K562 (cell line): Measurements from ENCODE around the gene APBB2. TPM values are rescaled to one million over a fixed set of nuclear protein-coding genes. Genes with fewer than 3 reads are reported as not detected.

Source experiments
- ATAC-seq: fragments of 200-7000 bp; cut with Tn5 transposase; 3 replicates; pipeline ENCODE4 v1.9.1; 2020; ENCODE audit warnings: moderate library complexity
- BruUV-seq: library from RNA; stranded (reverse); fragments of 400-500 nt; replicated peaks from 2 replicates; lab custom pipeline; 2021; lab: Mats Ljungman, UMichigan
- CTCF ChIA-PET: fragments of 300-600 bp; formaldehyde crosslinking; extraction: SDS; loops from one replicate; lab custom pipeline; 2021; ENCODE audit warnings: low intra/inter-chr PET ratio; lab: Yijun Ruan, JAX
- POLR2A ChIA-PET: fragments of 300-600, 350-650 bp; sonication (Branson Sonifier 250); formaldehyde crosslinking; extraction: SDS; loops from one replicate; lab custom pipeline; 2021; ENCODE audit warnings: antibody characterized with exemption, inconsistent platforms; lab: Yijun Ruan, JAX
- DNase-seq, 4 experiments: peaks; one replicate each; pipeline versions ENCODE4 v3.0.0 to v3.0.0-alpha.2; 2011 to 2018; ENCODE audit warnings: low spot score in 3 of 4, mixed read lengths in 3 of 4; ENCODE audit errors: extremely low read depth in 1 of 4
- FAIRE-seq: peaks from 2 replicates; lab custom pipeline; 2011; peaks lifted over from hg19 to GRCh38; lab: Jason Lieb, UNC
- H2AFZ ChIP-seq: 2 replicates; pipeline ENCODE4 v1.6.0; 2011; ENCODE audit warnings: low read depth, low read length, control low read depth, inconsistent platforms
- H3K27ac ChIP-seq: fragments of 200-600 bp; 3 replicates; pipeline ENCODE4 v1.8.0; 2011; ENCODE audit warnings: low read depth, mild to moderate bottlenecking, control low read depth, inconsistent platforms, low read length, moderate library complexity, mixed read lengths; ENCODE audit errors: extremely low read depth
- H3K27me3 ChIP-seq, 2 experiments: fragments of 300-600 bp in 1 of 2; 2 replicates in 1 of 2; 3 replicates in 1 of 2; pipeline versions ENCODE4 v1.6.0 to v1.8.0; 2011; ENCODE audit warnings: inconsistent platforms in 2 of 2, low read length in 2 of 2, mild to moderate bottlenecking in 1 of 2, mixed read lengths in 1 of 2, moderate library complexity in 1 of 2; ENCODE audit not compliant: control insufficient read depth in 2 of 2, insufficient read depth in 2 of 2
- H3K36me3 ChIP-seq: fragments of 300-600 bp; 3 replicates; pipeline ENCODE4 v1.8.0; 2011; ENCODE audit warnings: mild to moderate bottlenecking, low read length, inconsistent platforms; ENCODE audit not compliant: control insufficient read depth, insufficient read depth
- H3K4me1 ChIP-seq, 2 experiments: fragments of 200-600 bp in 1 of 2; replicated peaks in 1 of 2; 2 replicates in 1 of 2; 3 replicates in 1 of 2; pipeline versions ENCODE4 v1.5.1 to v1.8.0; 2011; ENCODE audit warnings: inconsistent platforms in 2 of 2, low read length in 2 of 2, mild to moderate bottlenecking in 1 of 2, mixed read lengths in 1 of 2, moderate library complexity in 1 of 2; ENCODE audit not compliant: control insufficient read depth in 2 of 2, insufficient read depth in 2 of 2
- H3K4me2 ChIP-seq: 2 replicates; pipeline ENCODE4 v1.6.1; 2011; ENCODE audit warnings: low read length, control low read depth, inconsistent platforms, mixed read lengths; ENCODE audit not compliant: insufficient read depth
- H3K4me3 ChIP-seq: fragments of 200-600 bp; sonication (generic), shearing (Covaris generic); 2 replicates; pipeline ENCODE4 v1.5.1; 2016; ENCODE audit warnings: control low read depth, inconsistent platforms
- H3K79me2 ChIP-seq: fragments of 200-600 bp; 3 replicates; pipeline ENCODE4 v1.8.0; 2011; ENCODE audit warnings: low read length, inconsistent platforms; ENCODE audit not compliant: control insufficient read depth, insufficient read depth
- H3K9ac ChIP-seq, 2 experiments: 2 replicates each; pipeline versions ENCODE4 v1.6.0 to v1.6.1; 2011; ENCODE audit warnings: low read depth in 2 of 2, low read length in 2 of 2, control low read depth in 1 of 2, inconsistent platforms in 1 of 2, mild to moderate bottlenecking in 1 of 2, mixed read lengths in 1 of 2; ENCODE audit not compliant: insufficient read depth in 1 of 2
- H3K9me1 ChIP-seq: one replicate; pipeline ENCODE4 v1.6.0; 2011; ENCODE audit warnings: inconsistent platforms, mild to moderate bottlenecking, low read length, moderate library complexity; ENCODE audit not compliant: control insufficient read depth, insufficient read depth
- H3K9me3 ChIP-seq: replicated peaks from 2 replicates; pipeline ENCODE4 v1.5.1; 2011; ENCODE audit warnings: low read depth, low read length, inconsistent platforms; ENCODE audit not compliant: control insufficient read depth, insufficient read depth
- H4K20me1 ChIP-seq: replicated peaks from 2 replicates; pipeline ENCODE4 v1.6.1; 2011; ENCODE audit warnings: low read length, inconsistent platforms, mixed read lengths; ENCODE audit not compliant: control insufficient read depth, insufficient read depth
- CTCF ChIP-seq, 3 experiments: IDR thresholded peaks in 2 of 3; conservative IDR thresholded peaks in 1 of 3; 2 replicates each; pipeline ENCODE4 v1.5.1; 2011 to 2012; ENCODE audit warnings: low read length in 3 of 3, mild to moderate bottlenecking in 3 of 3, control low read depth in 2 of 3, improper control_type of control experiment in 1 of 3, inconsistent platforms in 1 of 3, low read depth in 1 of 3, mixed read lengths in 1 of 3, moderate library complexity in 1 of 3; ENCODE audit not compliant: insufficient read depth in 2 of 3
- RAD21 ChIP-seq, 2 experiments: fragments of 250-450 bp in 1 of 2; fragments of 450-650 bp in 1 of 2; sonication (Bioruptor Pico) in 1 of 2; formaldehyde crosslinking in 1 of 2; IDR thresholded peaks in 1 of 2; conservative IDR thresholded peaks in 1 of 2; 2 replicates each; pipeline versions ENCODE4 v1.4.0 to v1.8.0; 2020 to 2022; ENCODE audit warnings: mild to moderate bottlenecking in 2 of 2, moderate library complexity in 1 of 2
- SMARCA4 ChIP-seq: fragments of 450-650 bp; IDR thresholded peaks from 2 replicates; pipeline ENCODE4 v1.6.1; 2016
- WGBS: fragments of 100-300 bp; shearing (Covaris generic); methylation state at CpG from one replicate; pipeline ENCODE4 v1.1.6; 2016; ENCODE audit warnings: low coverage, mixed read lengths; ENCODE audit not compliant: insufficient coverage; ENCODE audit errors: missing lambda C conversion rate; 5-methylcytosine and 5-hydroxymethylcytosine counted together
- in situ Hi-C: fragments of 300-500 bp; cut with MboI; formaldehyde crosslinking; loops from 4 replicates; pipeline ENCODE4 v1.15.0; 2018; ENCODE audit warnings: inconsistent platforms, mixed read lengths
- intact Hi-C: fragments of 100-400 bp; cut with micrococcal nuclease; formaldehyde crosslinking; loops from 2 replicates; pipeline ENCODE4 v1.14.2; 2022
- polyA plus RNA-seq, 8 experiments: library from polyadenylated mRNA; depleted of rRNA in 4 of 8; stranded (reverse) in 5 of 8; unstranded in 3 of 8; fragments of >200 nt; fragmentation: Nextera tagmentation in 2 of 8; fragmentation: Illumina TruSeq in 1 of 8; extraction: Ambion mirVana in 2 of 8; extraction: Trizol in 1 of 8; gene quantifications; 2 replicates each; pipeline versions ENCODE4 v1.2.1 to v1.2.3, GENCODE V29; 2011 to 2014; ENCODE audit warnings: inconsistent platforms in 1 of 8, missing spikeins in 1 of 8
- total RNA-seq, 7 experiments: library from RNA; depleted of rRNA in 6 of 7; stranded (reverse); fragments of >200 nt in 6 of 7; fragmentation: Illumina TruSeq in 2 of 7; extraction: Trizol in 2 of 7; gene quantifications; 2 replicates each; pipeline versions ENCODE4 v1.2.1 to v1.2.3, GENCODE V29; 2011 to 2021; ENCODE audit warnings: low replicate concordance in 1 of 7

The APBB2 gene
- total and polyA plus RNA-seq, 9 of the 15 experiments (the other 6 are each of a cell fraction or from before 2014, with no cell fraction given) = 0.08 to 2.1 (median 1.4) TPM

DNA sequence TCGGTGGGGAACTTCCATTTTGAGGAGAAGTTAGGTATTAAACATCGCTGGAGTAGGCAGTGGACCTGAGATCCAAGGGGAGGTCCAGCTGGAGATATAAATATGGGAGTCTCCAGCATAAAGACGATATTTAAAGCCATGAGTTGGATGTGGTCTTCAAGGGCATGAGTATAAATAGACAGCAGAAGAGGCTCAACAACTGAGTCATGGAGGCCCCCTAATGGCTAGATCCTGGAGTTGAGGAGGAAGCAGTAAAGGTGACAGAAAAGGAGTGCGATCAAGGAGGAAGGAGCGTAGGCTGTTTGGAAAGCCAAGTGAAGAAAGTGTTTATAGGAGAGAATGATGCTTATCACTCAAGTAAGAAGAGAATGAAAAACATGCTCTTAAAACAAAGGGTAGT, 18.1 kb upstream of the APBB2 start:
- DNase-seq (no peak), FAIRE-seq (no peak)
- intact Hi-C loops = no loop called here

More for the DNA sequence above, 18.1 kb upstream of the APBB2 start:
- no TSS peak for BruUV-seq
- ChIA-PET POLR2A (no interaction called here), CTCF (no interaction called here)
- no peaks in the 10 kb centered on the region for H3K9me1 ChIP-seq
- H3K27ac ChIP-seq = no peak overlapping the region
- H3K79me2 ChIP-seq = no peaks in the 10 kb centered on the region
- H3K27me3 ChIP-seq = peaks cover 0 to 4% of the 10 kb centered on the region in 2 experiments; a peak in 2 of 5 replicates
- peak in 1 of 3 experiments; percentile 17; a peak in 1 of 6 replicates for TF ChIP-seq CTCF (IDR thresholded peaks at IDR 0.05 in 2 of 3, conservative IDR thresholded peaks at IDR 0.05 in 1 of 3; ENCODE audit: insufficient read depth in 2 of 3, low read depth in 1 of 3, low read length in 3 of 3)
- TF ChIP-seq RAD21 (CRISPR knock-in tag; conservative IDR thresholded peaks at IDR 0.05 in 1 of 2, IDR thresholded peaks at IDR 0.05 in 1 of 2) = peak in 1 of 2 experiments; percentile 14; a peak in 1 of 4 replicates
- TF ChIP-seq SMARCA4 = no peak
- 0 out of 3 replicates have a peak, but pooled peaks have one; percentile 31 for ATAC-seq
- H3K4me3 ChIP-seq = no peak overlapping the region
- H3K9ac ChIP-seq = no peak overlapping the region
- no peak overlapping the region for H3K4me2 ChIP-seq
- in situ Hi-C loops = no loop called here
- no peak overlapping the region for H2AFZ ChIP-seq
- no peaks in the 10 kb centered on the region for H4K20me1 ChIP-seq
- no peaks in the 10 kb centered on the region for H3K36me3 ChIP-seq
- WGBS = 1% methylated on average over 5 of the region's 5 CpGs
- no peaks in the 10 kb centered on the region for H3K9me3 ChIP-seq
- no peaks in the 10 kb centered on the region for H3K4me1 ChIP-seq
